Prostate gland (tissue), 2 donors: Measurements from ENCODE around the gene MAPK14.

Source experiments
- CTCF ChIP-seq, 4 experiments: fragments of 200-600 bp in 2 of 4; fragments of 450-650 bp in 2 of 4; sonication (generic) in 2 of 4; IDR thresholded peaks; 1 replicate in 3 of 4; 2 replicates in 1 of 4; pipeline ENCODE4 v1.5.1; 2016 to 2019; ENCODE audit warnings: antibody characterized with exemption in 4 of 4, mild to moderate bottlenecking in 2 of 4, moderate library complexity in 2 of 4
- POLR2A ChIP-seq: fragments of 450-650 bp; IDR thresholded peaks from one replicate; pipeline ENCODE4 v1.6.1; 2016; ENCODE audit warnings: antibody characterized with exemption, mild to moderate bottlenecking
- POLR2AphosphoS5 ChIP-seq: sonication (generic); formaldehyde crosslinking; IDR thresholded peaks from one replicate; pipeline ENCODE4 v1.6.1; 2017; ENCODE audit warnings: antibody characterized with exemption

- TF ChIP-seq CTCF (IDR thresholded peaks at IDR 0.05) (no peak), POLR2A (no peak), POLR2AphosphoS5 (no peak)
These were observed 22.0 kb downstream of the MAPK14 start for GRCh38 chr6:36049582-36049981.
